Adrenal gland (tissue), 5 donors: ENCODE data around the gene TJP3.

ENCODE experiments used
- POLR2A ChIP-seq, 2 donors: fragments of 450-650 bp; IDR thresholded peaks; one replicate each; pipeline ENCODE4 v1.6.1; 2017; ENCODE audit warnings: antibody characterized with exemption in 2 of 2, mild to moderate bottlenecking in 2 of 2, moderate library complexity in 1 of 2
- TF ChIP-seq, protein P1 (sequence below), 6 experiments: fragments of 450-650 bp in 4 of 6; fragments of 200-600 bp in 2 of 6; sonication (generic) in 1 of 6; IDR thresholded peaks; 1 replicate in 5 of 6; 2 replicates in 1 of 6; pipeline versions ENCODE4 v1.5.1 to v1.8.0; 2016 to 2021; ENCODE audit warnings: antibody characterized with exemption in 6 of 6, mild to moderate bottlenecking in 2 of 6, moderate library complexity in 1 of 6
- donor health status: DM: no; HTN: no; CAD: no.

DNA sequence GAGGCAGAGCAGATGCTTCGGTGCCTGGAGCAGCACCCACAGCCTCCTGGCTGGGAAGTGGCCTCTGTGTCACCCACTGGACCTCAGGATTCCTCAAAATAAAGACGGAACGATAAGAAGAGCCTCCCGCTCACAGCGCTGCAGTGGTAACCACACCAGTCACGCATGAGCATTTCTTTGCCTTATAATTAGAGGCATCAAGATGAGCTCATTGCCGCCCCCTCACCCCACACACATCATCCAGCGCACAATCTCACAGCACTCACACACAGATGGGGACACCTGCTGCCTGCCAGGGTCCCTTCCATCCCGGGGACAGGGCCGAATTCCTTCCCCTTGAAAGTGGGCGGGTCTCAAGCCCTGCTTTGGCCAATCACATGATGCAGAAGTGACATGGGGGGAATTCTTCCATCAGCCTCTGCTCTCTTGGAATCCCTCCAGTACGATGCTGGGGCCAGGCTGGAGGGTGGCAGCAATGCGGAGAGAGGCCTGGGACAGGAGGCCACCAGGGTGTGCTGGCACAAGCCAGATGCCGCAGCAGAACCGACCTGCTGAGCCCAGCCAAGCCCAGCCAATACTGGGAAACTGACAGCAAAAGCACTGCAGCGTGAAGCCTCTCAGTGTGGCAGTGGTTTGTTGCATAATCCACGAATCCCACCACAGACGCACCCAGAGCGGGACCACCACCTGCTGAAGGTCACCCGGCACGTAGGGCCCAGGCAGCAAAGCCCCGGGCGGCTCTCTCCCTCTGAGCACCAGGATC lies 23.9 kb upstream of the TJP3 start:
- TF ChIP-seq, protein P1, sequence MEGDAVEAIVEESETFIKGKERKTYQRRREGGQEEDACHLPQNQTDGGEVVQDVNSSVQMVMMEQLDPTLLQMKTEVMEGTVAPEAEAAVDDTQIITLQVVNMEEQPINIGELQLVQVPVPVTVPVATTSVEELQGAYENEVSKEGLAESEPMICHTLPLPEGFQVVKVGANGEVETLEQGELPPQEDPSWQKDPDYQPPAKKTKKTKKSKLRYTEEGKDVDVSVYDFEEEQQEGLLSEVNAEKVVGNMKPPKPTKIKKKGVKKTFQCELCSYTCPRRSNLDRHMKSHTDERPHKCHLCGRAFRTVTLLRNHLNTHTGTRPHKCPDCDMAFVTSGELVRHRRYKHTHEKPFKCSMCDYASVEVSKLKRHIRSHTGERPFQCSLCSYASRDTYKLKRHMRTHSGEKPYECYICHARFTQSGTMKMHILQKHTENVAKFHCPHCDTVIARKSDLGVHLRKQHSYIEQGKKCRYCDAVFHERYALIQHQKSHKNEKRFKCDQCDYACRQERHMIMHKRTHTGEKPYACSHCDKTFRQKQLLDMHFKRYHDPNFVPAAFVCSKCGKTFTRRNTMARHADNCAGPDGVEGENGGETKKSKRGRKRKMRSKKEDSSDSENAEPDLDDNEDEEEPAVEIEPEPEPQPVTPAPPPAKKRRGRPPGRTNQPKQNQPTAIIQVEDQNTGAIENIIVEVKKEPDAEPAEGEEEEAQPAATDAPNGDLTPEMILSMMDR (IDR thresholded peaks at IDR 0.05) = no peak
- TF ChIP-seq POLR2A (IDR thresholded peaks at IDR 0.05) = no peak
